ENCODE results near the gene SQSTM1. TPM values are rescaled to one million over a fixed set of nuclear protein-coding genes. Genes with fewer than 3 reads are reported as not detected.

Gene SQSTM1
- total RNA-seq, 1 experiment from 2014 or later = 78.5 TPM

DNA sequence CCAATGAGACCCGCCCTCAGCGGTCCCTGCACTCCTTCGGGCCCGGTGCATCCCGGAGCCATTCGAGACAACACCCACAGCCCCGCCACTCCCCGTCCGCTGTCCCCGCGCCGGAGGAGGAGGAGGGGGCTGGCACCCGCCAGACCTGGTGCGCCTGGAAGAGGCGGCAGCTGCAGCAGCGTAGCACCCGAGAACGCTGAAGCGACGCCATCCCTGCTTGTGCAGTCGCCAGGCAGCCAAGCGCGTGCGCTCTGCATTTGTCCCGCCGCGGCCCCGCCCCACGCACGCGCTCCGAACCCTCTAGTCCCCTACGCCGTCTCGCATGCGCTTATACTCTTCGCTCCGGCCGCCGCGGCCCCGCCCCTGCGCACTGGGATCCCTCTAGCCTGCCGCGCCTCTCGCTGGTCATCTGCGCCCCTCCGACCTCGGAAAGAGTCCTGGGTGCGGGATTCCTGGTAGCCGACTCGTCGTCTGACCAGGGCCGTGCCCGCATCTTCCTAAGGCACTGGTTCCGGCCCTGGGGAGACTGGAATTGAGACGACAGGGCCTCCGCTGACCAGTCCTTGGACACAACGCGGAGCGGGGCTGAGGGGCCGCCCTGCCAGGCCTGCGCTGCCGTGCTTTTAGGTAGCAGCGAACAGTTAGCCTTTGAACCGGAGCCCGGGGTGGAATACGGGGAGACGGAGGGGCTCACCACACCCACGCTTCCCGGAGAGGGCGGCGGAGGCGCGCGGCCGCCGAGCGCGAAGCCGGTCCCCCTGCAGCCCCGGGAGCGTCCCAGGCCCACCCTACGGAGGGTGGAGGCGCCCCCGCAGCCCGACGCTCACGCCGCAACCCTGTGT, 38.1 kb downstream of the SQSTM1 start, which contains the start of gene MRNIP (continued):
- TF ChIP-seq HMGA2 (CRISPR knock-in tag; IDR thresholded peaks at IDR 0.05) = no peak
- TF ChIP-seq SMAD4 (CRISPR knock-in tag; IDR thresholded peaks at IDR 0.05) = no peak
- TF ChIP-seq, protein P1, sequence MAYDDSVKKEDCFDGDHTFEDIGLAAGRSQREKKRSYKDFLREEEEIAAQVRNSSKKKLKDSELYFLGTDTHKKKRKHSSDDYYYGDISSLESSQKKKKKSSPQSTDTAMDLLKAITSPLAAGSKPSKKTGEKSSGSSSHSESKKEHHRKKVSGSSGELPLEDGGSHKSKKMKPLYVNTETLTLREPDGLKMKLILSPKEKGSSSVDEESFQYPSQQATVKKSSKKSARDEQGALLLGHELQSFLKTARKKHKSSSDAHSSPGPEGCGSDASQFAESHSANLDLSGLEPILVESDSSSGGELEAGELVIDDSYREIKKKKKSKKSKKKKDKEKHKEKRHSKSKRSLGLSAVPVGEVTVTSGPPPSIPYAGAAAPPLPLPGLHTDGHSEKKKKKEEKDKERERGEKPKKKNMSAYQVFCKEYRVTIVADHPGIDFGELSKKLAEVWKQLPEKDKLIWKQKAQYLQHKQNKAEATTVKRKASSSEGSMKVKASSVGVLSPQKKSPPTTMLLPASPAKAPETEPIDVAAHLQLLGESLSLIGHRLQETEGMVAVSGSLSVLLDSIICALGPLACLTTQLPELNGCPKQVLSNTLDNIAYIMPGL (CRISPR knock-in tag; IDR thresholded peaks at IDR 0.05) = peak; percentile 52
- TF ChIP-seq, protein P2, sequence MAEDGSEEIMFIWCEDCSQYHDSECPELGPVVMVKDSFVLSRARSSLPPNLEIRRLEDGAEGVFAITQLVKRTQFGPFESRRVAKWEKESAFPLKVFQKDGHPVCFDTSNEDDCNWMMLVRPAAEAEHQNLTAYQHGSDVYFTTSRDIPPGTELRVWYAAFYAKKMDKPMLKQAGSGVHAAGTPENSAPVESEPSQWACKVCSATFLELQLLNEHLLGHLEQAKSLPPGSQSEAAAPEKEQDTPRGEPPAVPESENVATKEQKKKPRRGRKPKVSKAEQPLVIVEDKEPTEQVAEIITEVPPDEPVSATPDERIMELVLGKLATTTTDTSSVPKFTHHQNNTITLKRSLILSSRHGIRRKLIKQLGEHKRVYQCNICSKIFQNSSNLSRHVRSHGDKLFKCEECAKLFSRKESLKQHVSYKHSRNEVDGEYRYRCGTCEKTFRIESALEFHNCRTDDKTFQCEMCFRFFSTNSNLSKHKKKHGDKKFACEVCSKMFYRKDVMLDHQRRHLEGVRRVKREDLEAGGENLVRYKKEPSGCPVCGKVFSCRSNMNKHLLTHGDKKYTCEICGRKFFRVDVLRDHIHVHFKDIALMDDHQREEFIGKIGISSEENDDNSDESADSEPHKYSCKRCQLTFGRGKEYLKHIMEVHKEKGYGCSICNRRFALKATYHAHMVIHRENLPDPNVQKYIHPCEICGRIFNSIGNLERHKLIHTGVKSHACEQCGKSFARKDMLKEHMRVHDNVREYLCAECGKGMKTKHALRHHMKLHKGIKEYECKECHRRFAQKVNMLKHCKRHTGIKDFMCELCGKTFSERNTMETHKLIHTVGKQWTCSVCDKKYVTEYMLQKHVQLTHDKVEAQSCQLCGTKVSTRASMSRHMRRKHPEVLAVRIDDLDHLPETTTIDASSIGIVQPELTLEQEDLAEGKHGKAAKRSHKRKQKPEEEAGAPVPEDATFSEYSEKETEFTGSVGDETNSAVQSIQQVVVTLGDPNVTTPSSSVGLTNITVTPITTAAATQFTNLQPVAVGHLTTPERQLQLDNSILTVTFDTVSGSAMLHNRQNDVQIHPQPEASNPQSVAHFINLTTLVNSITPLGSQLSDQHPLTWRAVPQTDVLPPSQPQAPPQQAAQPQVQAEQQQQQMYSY (CRISPR knock-in tag; IDR thresholded peaks at IDR 0.05) = peak; percentile 72
- TF ChIP-seq PRRX2 (CRISPR knock-in tag; IDR thresholded peaks at IDR 0.05) = no peak
- no peak for TF ChIP-seq NR3C1 (CRISPR knock-in tag; conservative IDR thresholded peaks at IDR 0.05; ENCODE audit: low read depth)
- TF ChIP-seq OVOL2 (CRISPR knock-in tag; IDR thresholded peaks at IDR 0.05; ENCODE audit: borderline replicate concordance) = no peak
- TF ChIP-seq, protein P3, sequence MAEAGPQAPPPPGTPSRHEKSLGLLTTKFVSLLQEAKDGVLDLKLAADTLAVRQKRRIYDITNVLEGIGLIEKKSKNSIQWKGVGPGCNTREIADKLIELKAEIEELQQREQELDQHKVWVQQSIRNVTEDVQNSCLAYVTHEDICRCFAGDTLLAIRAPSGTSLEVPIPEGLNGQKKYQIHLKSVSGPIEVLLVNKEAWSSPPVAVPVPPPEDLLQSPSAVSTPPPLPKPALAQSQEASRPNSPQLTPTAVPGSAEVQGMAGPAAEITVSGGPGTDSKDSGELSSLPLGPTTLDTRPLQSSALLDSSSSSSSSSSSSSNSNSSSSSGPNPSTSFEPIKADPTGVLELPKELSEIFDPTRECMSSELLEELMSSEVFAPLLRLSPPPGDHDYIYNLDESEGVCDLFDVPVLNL (CRISPR knock-in tag; IDR thresholded peaks at IDR 0.05; ENCODE audit: borderline replicate concordance, low read depth) = no peak
- TF ChIP-seq ETV6 (CRISPR knock-in tag; IDR thresholded peaks at IDR 0.05) = peak; percentile 85; the same call in 1 of the 2 replicates
- TF ChIP-seq, protein P4, sequence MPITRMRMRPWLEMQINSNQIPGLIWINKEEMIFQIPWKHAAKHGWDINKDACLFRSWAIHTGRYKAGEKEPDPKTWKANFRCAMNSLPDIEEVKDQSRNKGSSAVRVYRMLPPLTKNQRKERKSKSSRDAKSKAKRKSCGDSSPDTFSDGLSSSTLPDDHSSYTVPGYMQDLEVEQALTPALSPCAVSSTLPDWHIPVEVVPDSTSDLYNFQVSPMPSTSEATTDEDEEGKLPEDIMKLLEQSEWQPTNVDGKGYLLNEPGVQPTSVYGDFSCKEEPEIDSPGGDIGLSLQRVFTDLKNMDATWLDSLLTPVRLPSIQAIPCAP (CRISPR knock-in tag; IDR thresholded peaks at IDR 0.05) = peak; percentile 70; the same call in 1 of the 2 replicates
- TF ChIP-seq, protein P5, sequence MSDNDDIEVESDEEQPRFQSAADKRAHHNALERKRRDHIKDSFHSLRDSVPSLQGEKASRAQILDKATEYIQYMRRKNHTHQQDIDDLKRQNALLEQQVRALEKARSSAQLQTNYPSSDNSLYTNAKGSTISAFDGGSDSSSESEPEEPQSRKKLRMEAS (CRISPR knock-in tag; IDR thresholded peaks at IDR 0.05) = peak; percentile 86
- peak; percentile 81 for TF ChIP-seq TEAD1 (CRISPR knock-in tag; IDR thresholded peaks at IDR 0.05)
- peak; percentile 90 for TF ChIP-seq ZNF232 (CRISPR knock-in tag; IDR thresholded peaks at IDR 0.05)
- no peak for TF ChIP-seq ZNF263 (CRISPR knock-in tag; IDR thresholded peaks at IDR 0.05; ENCODE audit: low read depth)
- TF ChIP-seq, protein P6, sequence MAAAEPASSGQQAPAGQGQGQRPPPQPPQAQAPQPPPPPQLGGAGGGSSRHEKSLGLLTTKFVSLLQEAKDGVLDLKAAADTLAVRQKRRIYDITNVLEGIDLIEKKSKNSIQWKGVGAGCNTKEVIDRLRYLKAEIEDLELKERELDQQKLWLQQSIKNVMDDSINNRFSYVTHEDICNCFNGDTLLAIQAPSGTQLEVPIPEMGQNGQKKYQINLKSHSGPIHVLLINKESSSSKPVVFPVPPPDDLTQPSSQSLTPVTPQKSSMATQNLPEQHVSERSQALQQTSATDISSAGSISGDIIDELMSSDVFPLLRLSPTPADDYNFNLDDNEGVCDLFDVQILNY (CRISPR knock-in tag; IDR thresholded peaks at IDR 0.05) = peak; percentile 78
- TF ChIP-seq, protein P7, sequence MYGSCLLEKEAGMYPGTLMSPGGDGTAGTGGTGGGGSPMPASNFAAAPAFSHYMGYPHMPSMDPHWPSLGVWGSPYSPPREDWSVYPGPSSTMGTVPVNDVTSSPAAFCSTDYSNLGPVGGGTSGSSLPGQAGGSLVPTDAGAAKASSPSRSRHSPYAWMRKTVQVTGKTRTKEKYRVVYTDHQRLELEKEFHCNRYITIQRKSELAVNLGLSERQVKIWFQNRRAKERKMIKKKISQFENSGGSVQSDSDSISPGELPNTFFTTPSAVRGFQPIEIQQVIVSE (CRISPR knock-in tag; IDR thresholded peaks at IDR 0.05; ENCODE audit: borderline replicate concordance) = no peak
- TF ChIP-seq, protein P8, sequence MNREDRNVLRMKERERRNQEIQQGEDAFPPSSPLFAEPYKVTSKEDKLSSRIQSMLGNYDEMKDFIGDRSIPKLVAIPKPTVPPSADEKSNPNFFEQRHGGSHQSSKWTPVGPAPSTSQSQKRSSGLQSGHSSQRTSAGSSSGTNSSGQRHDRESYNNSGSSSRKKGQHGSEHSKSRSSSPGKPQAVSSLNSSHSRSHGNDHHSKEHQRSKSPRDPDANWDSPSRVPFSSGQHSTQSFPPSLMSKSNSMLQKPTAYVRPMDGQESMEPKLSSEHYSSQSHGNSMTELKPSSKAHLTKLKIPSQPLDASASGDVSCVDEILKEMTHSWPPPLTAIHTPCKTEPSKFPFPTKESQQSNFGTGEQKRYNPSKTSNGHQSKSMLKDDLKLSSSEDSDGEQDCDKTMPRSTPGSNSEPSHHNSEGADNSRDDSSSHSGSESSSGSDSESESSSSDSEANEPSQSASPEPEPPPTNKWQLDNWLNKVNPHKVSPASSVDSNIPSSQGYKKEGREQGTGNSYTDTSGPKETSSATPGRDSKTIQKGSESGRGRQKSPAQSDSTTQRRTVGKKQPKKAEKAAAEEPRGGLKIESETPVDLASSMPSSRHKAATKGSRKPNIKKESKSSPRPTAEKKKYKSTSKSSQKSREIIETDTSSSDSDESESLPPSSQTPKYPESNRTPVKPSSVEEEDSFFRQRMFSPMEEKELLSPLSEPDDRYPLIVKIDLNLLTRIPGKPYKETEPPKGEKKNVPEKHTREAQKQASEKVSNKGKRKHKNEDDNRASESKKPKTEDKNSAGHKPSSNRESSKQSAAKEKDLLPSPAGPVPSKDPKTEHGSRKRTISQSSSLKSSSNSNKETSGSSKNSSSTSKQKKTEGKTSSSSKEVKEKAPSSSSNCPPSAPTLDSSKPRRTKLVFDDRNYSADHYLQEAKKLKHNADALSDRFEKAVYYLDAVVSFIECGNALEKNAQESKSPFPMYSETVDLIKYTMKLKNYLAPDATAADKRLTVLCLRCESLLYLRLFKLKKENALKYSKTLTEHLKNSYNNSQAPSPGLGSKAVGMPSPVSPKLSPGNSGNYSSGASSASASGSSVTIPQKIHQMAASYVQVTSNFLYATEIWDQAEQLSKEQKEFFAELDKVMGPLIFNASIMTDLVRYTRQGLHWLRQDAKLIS (CRISPR knock-in tag; IDR thresholded peaks at IDR 0.05; ENCODE audit: borderline replicate concordance) = 0 out of 2 replicates have a peak, but pooled peaks have one; percentile 44
- no peak for TF ChIP-seq NFE2L1 (CRISPR knock-in tag; IDR thresholded peaks at IDR 0.05)
- no peak for TF ChIP-seq NR1H2 (CRISPR knock-in tag; IDR thresholded peaks at IDR 0.05)
- TF ChIP-seq, protein P9, sequence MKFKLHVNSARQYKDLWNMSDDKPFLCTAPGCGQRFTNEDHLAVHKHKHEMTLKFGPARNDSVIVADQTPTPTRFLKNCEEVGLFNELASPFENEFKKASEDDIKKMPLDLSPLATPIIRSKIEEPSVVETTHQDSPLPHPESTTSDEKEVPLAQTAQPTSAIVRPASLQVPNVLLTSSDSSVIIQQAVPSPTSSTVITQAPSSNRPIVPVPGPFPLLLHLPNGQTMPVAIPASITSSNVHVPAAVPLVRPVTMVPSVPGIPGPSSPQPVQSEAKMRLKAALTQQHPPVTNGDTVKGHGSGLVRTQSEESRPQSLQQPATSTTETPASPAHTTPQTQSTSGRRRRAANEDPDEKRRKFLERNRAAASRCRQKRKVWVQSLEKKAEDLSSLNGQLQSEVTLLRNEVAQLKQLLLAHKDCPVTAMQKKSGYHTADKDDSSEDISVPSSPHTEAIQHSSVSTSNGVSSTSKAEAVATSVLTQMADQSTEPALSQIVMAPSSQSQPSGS (CRISPR knock-in tag; IDR thresholded peaks at IDR 0.05; ENCODE audit: borderline replicate concordance, low read depth) = no peak
- no peak for TF ChIP-seq ELF4 (CRISPR knock-in tag; IDR thresholded peaks at IDR 0.05; ENCODE audit: low read depth)
- TF ChIP-seq TP53 (CRISPR knock-in tag; IDR thresholded peaks at IDR 0.05) = peak; percentile 80
- no peak for TF ChIP-seq IRF2 (CRISPR knock-in tag; IDR thresholded peaks at IDR 0.05; ENCODE audit: borderline replicate concordance, low read depth)
- TF ChIP-seq NR2C2 (CRISPR knock-in tag; IDR thresholded peaks at IDR 0.05) = no peak

All from WTC11 (cell line).